Spinal cord (tissue), 10 donors: ENCODE data around the gene CEP41. TPM values are rescaled to one million over a fixed set of nuclear protein-coding genes. Genes with fewer than 3 reads are reported as not detected.

Experiments
- DNase-seq, 6 donors: peaks; one replicate each; pipeline versions ENCODE4 v3.0.0 to v3.0.0-alpha.2; 2013 to 2015; ENCODE audit warnings: low spot score in 6 of 6, low read depth in 4 of 6
- H3K27ac ChIP-seq: one replicate; pipeline ENCODE4 v1.5.1; 2013; ENCODE audit warnings: low read depth, low read length, control low read depth
- H3K27me3 ChIP-seq: one replicate; pipeline ENCODE4 v1.6.1; 2013; ENCODE audit warnings: low read length; ENCODE audit not compliant: control insufficient read depth, insufficient read depth
- H3K36me3 ChIP-seq: one replicate; pipeline ENCODE4 v1.6.1; 2013; ENCODE audit warnings: low read length; ENCODE audit not compliant: control insufficient read depth, insufficient read depth
- H3K4me1 ChIP-seq: one replicate; pipeline ENCODE4 v1.6.1; 2013; ENCODE audit warnings: low read length; ENCODE audit not compliant: control insufficient read depth, insufficient read depth
- H3K4me3 ChIP-seq: one replicate; pipeline ENCODE4 v1.5.1; 2013; ENCODE audit warnings: low read depth, low read length, control low read depth
- H3K9me3 ChIP-seq: one replicate; pipeline ENCODE4 v1.6.1; 2013; ENCODE audit warnings: low read length; ENCODE audit not compliant: control insufficient read depth, insufficient read depth
- WGBS: methylation state at CpG from one replicate; pipeline ENCODE4 v1.1.5; 2013; ENCODE audit warnings: missing lambda C conversion rate; ENCODE audit not compliant: insufficient coverage; 5-methylcytosine and 5-hydroxymethylcytosine counted together
- polyA plus RNA-seq, 2 donors: library from polyadenylated mRNA; unstranded; fragments of 120-200 nt; gene quantifications; one replicate each; pipeline ENCODE4 v1.2.1, GENCODE V29; 2013; ENCODE audit not compliant: insufficient read length in 2 of 2
- total RNA-seq, 2 donors: library from RNA; depleted of rRNA in 1 of 2; stranded (reverse); fragments of 120-200 nt in 1 of 2; fragments of >200 nt in 1 of 2; gene quantifications; one replicate each; pipeline versions ENCODE4 v1.2.3 to v1.2.4, GENCODE V29; 2013 to 2014
- donor health status: healthy.

The CEP41 gene
- total and polyA plus RNA-seq, 4 donors: 12.5 to 27.9 (median 19.7) TPM

DNA sequence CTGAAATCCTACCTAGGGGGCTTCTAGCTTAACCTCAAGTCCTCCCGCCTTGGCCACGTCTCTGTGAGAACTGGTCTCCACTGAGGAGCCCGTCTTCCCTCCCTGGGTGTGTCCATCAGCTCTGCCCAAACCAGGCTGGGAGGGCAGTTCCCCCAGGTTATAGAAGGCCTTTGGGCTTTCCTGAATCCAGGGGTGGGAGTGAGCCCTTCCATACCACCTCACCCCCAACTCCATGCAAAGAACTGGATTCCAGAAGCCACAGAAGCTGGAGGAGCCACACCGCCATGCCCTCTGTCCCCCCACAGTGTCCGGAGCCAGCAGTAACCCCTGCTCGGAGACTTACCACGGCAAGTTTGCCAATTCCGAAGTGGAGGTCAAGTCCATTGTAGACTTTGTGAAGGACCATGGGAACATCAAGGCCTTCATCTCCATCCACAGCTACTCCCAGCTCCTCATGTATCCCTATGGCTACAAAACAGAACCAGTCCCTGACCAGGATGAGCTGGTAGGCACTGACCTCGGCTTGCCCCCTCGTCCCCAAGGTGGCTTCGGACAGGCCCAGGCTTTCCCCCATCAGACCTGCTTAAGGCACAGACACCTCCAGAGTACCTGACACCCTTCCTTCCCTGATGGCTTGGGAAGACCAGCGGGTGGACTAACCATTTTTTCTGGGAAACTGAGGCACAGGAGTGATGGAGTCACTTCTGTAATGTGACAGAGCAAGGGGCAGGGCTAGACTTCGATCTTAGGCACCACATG is 55.8 kb downstream of the CEP41 start:
- DNase-seq: no peak
- Histone ChIP-seq H3K27me3 (no peaks in the 10 kb centered on the region), H3K36me3 (no peaks in the 10 kb centered on the region), H3K4me3 (no peak overlapping the region), H3K4me1 (peaks cover 11% of the 10 kb centered on the region), H3K27ac (no peak overlapping the region), H3K9me3 (no peaks in the 10 kb centered on the region)
- 96% methylated on average over 12 of the region's 13 CpGs for WGBS

DNA sequence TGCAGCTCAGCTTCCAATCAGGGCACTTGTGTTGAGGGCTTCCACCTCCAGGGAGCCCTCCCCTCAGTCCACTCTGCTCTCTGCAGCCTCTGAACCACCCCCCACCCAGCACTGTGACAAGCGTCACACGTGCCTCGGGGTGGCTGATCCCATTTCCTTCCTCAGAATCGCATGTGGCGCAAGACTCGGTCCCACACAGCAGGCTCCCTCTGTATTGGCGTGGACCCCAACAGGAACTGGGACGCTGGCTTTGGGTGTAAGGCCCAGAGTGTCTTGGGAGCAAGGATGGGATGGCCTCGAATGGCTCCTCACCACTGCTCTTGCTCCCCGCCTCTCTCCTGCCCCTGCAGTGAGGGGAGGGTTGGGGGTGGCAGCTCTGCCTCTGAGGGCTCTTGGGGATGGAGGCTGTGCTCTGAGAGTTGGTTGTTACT is 56.4 kb downstream of the CEP41 start:
- WGBS: 86% methylated on average over 10 of the region's 10 CpGs

DNA sequence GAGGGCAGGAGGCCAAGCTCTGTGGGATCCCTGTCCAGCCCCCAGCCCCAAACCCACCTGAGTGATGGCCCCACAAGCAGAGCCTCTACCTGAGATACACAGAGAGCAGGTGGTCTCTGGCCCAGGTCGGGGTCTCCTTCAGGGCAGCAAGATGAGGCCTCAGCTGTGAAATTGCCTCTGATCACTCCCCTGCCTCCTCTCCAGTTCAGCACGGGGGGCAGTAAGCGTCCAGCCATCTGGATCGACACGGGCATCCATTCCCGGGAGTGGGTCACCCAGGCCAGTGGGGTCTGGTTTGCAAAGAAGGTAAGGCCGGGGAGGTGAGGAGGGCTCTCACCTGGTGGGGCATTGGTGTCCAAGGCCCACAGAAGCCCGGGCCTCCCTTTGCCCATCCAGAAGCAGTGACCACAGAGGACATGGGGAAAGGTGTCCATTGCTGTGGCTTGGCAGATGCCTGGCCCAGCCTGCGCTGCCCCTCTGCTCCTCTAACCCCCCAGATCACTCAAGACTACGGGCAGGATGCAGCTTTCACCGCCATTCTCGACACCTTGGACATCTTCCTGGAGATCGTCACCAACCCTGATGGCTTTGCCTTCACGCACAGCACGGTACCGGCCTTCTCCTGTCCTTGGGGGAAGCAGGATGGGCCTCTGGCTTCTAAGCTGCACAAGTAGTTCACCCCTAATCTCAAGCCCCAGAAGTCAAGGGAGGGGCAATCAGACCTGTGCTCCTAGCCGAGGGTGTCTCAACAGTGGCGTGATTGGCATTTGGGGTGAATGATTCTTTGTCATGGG is 57.4 kb downstream of the CEP41 start:
- no peak overlapping the region for H3K27ac ChIP-seq
- peaks cover 21% of the 10 kb centered on the region for H3K4me1 ChIP-seq
- 93% methylated on average over 16 of the region's 18 CpGs for WGBS

More for the DNA sequence above, 56.4 kb downstream of the CEP41 start:
- Histone ChIP-seq H3K9me3 (no peaks in the 10 kb centered on the region), H3K27me3 (no peaks in the 10 kb centered on the region), H3K4me1 (peaks cover 17% of the 10 kb centered on the region), H3K27ac (no peak overlapping the region), H3K36me3 (no peaks in the 10 kb centered on the region), H3K4me3 (no peak overlapping the region)
- DNase-seq: no peak

DNA sequence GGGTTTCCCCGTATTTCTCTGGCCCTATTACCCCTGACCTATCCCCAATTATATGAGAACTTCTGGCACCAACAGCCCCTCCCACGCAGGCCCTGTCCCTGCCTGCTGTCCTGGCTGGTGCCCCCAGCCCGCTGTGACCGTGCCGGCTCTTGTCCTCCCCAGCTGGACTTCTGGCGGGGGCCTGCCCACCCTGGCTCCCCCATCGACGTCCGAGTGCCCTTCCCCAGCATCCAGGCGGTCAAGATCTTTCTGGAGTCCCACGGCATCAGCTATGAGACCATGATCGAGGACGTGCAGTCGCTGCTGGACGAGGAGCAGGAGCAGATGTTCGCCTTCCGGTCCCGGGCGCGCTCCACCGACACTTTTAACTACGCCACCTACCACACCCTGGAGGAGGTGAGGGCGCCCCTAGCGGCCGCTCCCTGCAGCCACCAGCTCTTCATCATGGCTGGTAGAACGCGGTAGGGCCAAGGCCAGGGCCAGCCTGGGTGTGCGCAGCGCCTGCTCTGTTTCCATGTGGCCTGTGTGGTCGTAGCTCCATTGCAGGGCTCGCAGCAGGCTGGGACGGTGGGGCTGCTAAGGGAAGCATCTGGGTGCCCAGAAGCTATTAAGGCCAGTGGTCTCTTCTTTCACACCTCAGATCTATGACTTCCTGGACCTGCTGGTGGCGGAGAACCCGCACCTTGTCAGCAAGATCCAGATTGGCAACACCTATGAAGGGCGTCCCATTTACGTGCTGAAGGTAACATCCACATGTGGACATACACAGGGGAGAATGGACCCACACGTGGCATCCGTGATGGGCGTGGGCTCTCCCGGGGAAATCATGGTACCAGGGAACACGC is 59.1 kb downstream of the CEP41 start:
- DNase-seq: no peak
- H3K27ac ChIP-seq: no peak overlapping the region
- peaks cover 2% of the 10 kb centered on the region for H3K9me3 ChIP-seq
- WGBS: 87% methylated on average over 41 of the region's 41 CpGs
- H3K27me3 ChIP-seq: no peaks in the 10 kb centered on the region
- no peaks in the 10 kb centered on the region for H3K36me3 ChIP-seq
- H3K4me3 ChIP-seq: no peak overlapping the region
- H3K4me1 ChIP-seq: peaks cover 21% of the 10 kb centered on the region

More for the DNA sequence above, 57.4 kb downstream of the CEP41 start:
- Histone ChIP-seq H3K27me3 (no peaks in the 10 kb centered on the region), H3K36me3 (no peaks in the 10 kb centered on the region), H3K9me3 (no peaks in the 10 kb centered on the region), H3K4me3 (no peak overlapping the region)
- DNase-seq: no peak

DNA sequence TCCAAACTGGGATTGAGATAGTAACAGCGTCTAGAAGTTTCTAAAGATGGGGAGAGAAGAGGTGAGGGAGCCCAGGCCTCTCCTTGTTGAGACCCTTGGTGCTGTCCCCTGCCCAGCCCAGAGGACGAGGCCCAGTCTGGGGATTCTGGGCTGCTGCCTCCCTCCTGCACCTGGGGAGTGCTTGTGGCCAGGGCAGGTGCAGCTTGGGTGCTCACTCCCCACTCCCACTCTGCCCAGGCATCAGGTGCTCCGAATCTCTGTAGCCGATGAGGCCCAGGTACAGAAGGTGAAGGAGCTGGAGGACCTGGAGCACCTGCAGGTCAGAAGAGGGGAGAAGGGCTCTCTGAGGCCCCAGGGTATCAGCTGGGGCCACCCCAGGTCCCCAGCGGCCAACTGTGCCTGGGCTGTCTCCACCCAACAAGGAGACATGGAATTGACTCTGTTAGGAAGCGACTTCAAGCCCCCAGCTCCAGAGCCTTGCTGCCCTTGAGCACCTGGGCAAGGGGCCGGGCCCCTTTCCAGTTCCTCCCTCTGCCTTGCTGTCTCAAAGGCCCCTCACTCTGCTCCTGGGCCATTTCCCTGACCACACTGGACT is 59.9 kb downstream of the CEP41 start:
- WGBS: 100% methylated on average over 7 of the region's 7 CpGs
- peaks cover 21% of the 10 kb centered on the region for H3K4me1 ChIP-seq
- no peaks in the 10 kb centered on the region for H3K27me3 ChIP-seq
- DNase-seq: no peak
- no peaks in the 10 kb centered on the region for H3K36me3 ChIP-seq
- H3K27ac ChIP-seq: no peak overlapping the region
- no peak overlapping the region for H3K4me3 ChIP-seq
- peaks cover 2% of the 10 kb centered on the region for H3K9me3 ChIP-seq

DNA sequence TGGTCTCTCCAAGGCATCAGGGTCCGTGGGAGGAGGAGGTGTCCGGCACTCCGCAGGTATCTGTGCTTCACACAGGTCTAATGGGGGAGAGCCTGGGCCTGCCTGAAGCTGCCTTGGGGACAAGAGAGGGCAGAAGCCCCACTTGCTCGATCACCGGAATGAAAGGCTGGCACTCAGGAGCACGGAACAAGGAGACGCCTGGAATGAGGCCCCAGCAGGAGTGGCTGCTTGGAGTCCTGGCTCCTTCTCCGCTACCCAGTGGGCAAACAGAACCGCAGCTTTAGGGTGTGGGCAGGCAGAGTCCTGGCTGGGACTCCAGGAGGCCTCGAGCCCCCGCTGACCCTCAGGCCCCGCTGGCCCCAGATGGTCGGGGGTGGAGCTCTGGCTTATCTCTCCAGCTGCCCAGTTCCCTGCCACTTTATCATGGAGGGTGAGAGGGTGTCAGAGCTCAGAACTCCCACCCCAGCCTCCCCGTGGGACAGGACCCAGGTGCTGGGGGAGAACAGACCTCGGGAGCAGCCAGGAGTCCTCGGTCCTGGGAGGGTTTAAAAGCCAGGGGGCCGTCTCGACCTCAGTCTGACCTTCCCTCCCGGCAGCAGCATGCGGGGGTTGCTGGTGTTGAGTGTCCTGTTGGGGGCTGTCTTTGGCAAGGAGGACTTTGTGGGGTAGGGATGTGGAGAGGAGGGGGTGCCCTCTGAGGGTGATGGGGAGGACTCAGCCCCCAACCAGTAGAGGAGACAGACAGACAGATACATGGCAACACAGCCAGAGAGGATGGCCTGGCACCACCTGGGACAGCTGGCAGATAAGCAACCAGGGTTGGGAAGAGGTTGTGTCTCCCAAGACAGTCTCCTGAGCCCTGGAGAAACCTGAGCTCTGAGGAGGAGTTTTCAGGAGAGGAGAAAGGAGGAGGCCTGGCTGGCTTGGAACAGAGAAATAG is 60.6 kb downstream of the CEP41 start, which contains the start of gene CPA1:
Gene CPA1 (plus strand): TSS at position 574 of the 940 bp plus-strand sequence. CDS start 27 bp downstream, at position 601.
- Histone ChIP-seq H3K4me1 (peaks cover 21% of the 10 kb centered on the region), H3K27me3 (no peaks in the 10 kb centered on the region), H3K27ac (peak within 1 kb of the TSS; percentile 67), H3K4me3 (no peak within 1 kb of the TSS), H3K36me3 (no peaks in the 10 kb centered on the region), H3K9me3 (peaks cover 2% of the 10 kb centered on the region)
- 44% methylated on average over 14 of the region's 20 CpGs for WGBS
- no peak for DNase-seq

DNA sequence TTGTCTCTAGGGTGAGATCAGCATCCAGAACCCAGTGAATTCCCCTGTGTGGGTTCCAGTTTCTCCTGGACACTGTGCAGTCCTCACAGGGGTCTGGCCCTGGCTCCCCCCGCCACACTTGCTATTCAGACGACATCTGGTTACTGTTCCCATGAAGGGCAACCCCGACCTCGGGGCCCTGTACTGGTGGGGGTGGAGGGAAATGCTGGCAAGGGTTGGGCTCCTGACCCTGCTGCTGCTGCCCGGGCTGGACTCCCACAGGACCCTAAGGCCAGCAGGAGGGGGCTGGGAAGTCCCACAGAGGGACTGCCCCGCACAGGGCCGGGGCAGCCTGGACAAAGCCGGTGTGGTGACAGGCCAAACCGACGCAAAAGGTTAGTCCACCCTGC is 61.3 kb downstream of the CEP41 start:
- Histone ChIP-seq H3K27ac (peak overlapping the region; percentile 67), H3K9me3 (peaks cover 2% of the 10 kb centered on the region), H3K27me3 (no peaks in the 10 kb centered on the region), H3K36me3 (no peaks in the 10 kb centered on the region), H3K4me1 (peaks cover 23% of the 10 kb centered on the region), H3K4me3 (no peak overlapping the region)
- WGBS: 75% methylated on average over 10 of the region's 10 CpGs
- no peak for DNase-seq

DNA sequence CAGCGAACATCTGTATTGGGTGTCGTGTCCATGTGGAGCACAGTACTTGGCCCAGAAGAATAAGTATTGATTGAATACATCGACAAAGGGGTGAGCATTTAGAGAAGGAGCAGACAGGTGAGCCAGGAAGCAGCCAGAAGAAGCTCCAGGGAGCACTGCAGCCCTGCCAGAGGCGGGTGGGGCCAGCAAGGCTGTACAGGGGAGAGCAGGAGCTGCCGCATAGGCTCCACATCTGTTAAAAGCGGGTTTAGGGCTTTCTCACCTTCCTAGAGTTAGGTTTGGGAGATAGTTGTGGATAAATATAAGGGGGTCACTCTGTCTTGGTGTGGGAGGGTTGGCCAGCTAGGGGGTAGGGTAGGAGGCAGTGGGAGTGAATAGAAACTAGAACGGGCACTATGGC is 61.8 kb downstream of the CEP41 start:
- H3K36me3 ChIP-seq: no peaks in the 10 kb centered on the region
- H3K4me1 ChIP-seq: peaks cover 28% of the 10 kb centered on the region
- H3K4me3 ChIP-seq: no peak overlapping the region
- no peak for DNase-seq
- H3K9me3 ChIP-seq: peaks cover 2% of the 10 kb centered on the region
- H3K27me3 ChIP-seq: no peaks in the 10 kb centered on the region
- no peak overlapping the region for H3K27ac ChIP-seq
- 88% methylated on average over 6 of the region's 7 CpGs for WGBS
